LNCaP clone FGC (cell line): Measurements from ENCODE around the gene KCNA1.

Experiments used
- DNase-seq: peaks from one replicate; pipeline ENCODE4 v3.0.0-alpha.2; 2011; ENCODE audit warnings: low read depth
- H3K4me3 ChIP-seq: 2 replicates; pipeline ENCODE4 v1.5.1; 2011; ENCODE audit warnings: mild to moderate bottlenecking, low read depth, low read length, control low read depth
- CTCF ChIP-seq: IDR thresholded peaks from 2 replicates; pipeline ENCODE4 v1.5.1; 2012; ENCODE audit warnings: mild to moderate bottlenecking; ENCODE audit not compliant: control insufficient read depth, insufficient read depth; ENCODE audit errors: extremely low read depth

Gene KCNA1

GRCh38 chr12:4910502-4911315 is 1.0 kb downstream of the KCNA1 start:
- TF ChIP-seq CTCF: no peak
- no peak overlapping the region for H3K4me3 ChIP-seq
- no peak for DNase-seq

- no peak for TF ChIP-seq CTCF
- no peak overlapping the region for H3K4me3 ChIP-seq
- peak; percentile 6 for DNase-seq
Measured at GRCh38 chr12:4911316-4911994, 1.8 kb downstream of the KCNA1 start.

GRCh38 chr12:4914720-4915119 is 5.0 kb downstream of the KCNA1 start:
- H3K4me3 ChIP-seq: no peak overlapping the region
- no peak for DNase-seq
- no peak for TF ChIP-seq CTCF

- no peak for TF ChIP-seq CTCF
- DNase-seq: no peak
- H3K4me3 ChIP-seq: no peak overlapping the region
Measured at GRCh38 chr12:4915752-4916151, 6.0 kb downstream of the KCNA1 start.

- DNase-seq: no peak
- no peak overlapping the region for H3K4me3 ChIP-seq
- TF ChIP-seq CTCF: no peak
Measured at GRCh38 chr12:4918950-4919660, 9.4 kb downstream of the KCNA1 start.

GRCh38 chr12:4932576-4932975 is 22.9 kb downstream of the KCNA1 start:
- no peak overlapping the region for H3K4me3 ChIP-seq
- DNase-seq: no peak
- TF ChIP-seq CTCF: no peak
